Panc1 (cell line): ENCODE measurements around the gene BLCAP. TPM values are rescaled to one million over a fixed set of nuclear protein-coding genes. Genes with fewer than 3 reads are reported as not detected.

Source experiments
- ATAC-seq: fragments of 200-7000 bp; cut with Tn5 transposase; 2 replicates; pipeline ENCODE4 v1.9.1; 2020; ENCODE audit warnings: mild to moderate bottlenecking, moderate library complexity
- BruUV-seq: library from RNA; stranded (reverse); fragments of 400-500 nt; replicated peaks from 2 replicates; lab custom pipeline; 2021; lab: Mats Ljungman, UMichigan
- CTCF ChIA-PET: fragments of 300-600 bp; sonication (Branson Sonifier 250); formaldehyde crosslinking; loops from one replicate; lab custom pipeline; 2022; ENCODE audit warnings: antibody characterized with exemption; lab: Charles Lee
- POLR2A ChIA-PET: fragments of 300-600 bp; sonication (Branson Sonifier 250); formaldehyde crosslinking; loops from one replicate; lab custom pipeline; 2022; ENCODE audit warnings: antibody characterized with exemption; lab: Charles Lee
- DNase-seq: peaks from one replicate; pipeline ENCODE4 v3.0.0-alpha.2; 2010; ENCODE audit warnings: low read depth, low spot score
- H3K27ac ChIP-seq: 2 replicates; pipeline ENCODE4 v1.5.1; 2011; ENCODE audit warnings: mild to moderate bottlenecking, low read length, inconsistent platforms
- H3K27me3 ChIP-seq: fragments of 200-500 bp; sonication (Bioruptor generic); 2 replicates; pipeline ENCODE4 v1.6.0; 2014; ENCODE audit warnings: low read length, inconsistent platforms; ENCODE audit not compliant: control insufficient read depth, insufficient read depth
- H3K36me3 ChIP-seq: fragments of 200-500 bp; sonication (Bioruptor generic); 2 replicates; pipeline ENCODE4 v1.5.1; 2014; ENCODE audit warnings: inconsistent platforms, mild to moderate bottlenecking, low read length, moderate library complexity; ENCODE audit not compliant: control insufficient read depth, insufficient read depth
- H3K4me1 ChIP-seq: 2 replicates; pipeline ENCODE4 v1.5.1; 2011; ENCODE audit warnings: inconsistent platforms, mild to moderate bottlenecking, low read length, moderate library complexity; ENCODE audit not compliant: control insufficient read depth, insufficient read depth
- H3K4me3 ChIP-seq, 2 experiments: 2 replicates each; pipeline ENCODE4 v1.5.1; 2011 to 2012; ENCODE audit warnings: low read depth in 2 of 2, low read length in 2 of 2, mild to moderate bottlenecking in 2 of 2, inconsistent platforms in 1 of 2, moderate library complexity in 1 of 2
- H3K9me3 ChIP-seq: fragments of 200-500 bp; sonication (Bioruptor generic); 2 replicates; pipeline ENCODE4 v1.5.1; 2014; ENCODE audit warnings: low read depth, mild to moderate bottlenecking, inconsistent platforms, low read length, moderate library complexity; ENCODE audit not compliant: control insufficient read depth, insufficient read depth
- CTCF ChIP-seq: fragments of 450-650 bp; IDR thresholded peaks from 2 replicates; pipeline ENCODE4 v1.5.1; 2017; ENCODE audit warnings: mild to moderate bottlenecking
- POLR2AphosphoS5 ChIP-seq: IDR thresholded peaks from 2 replicates; pipeline ENCODE4 v1.6.1; 2012; ENCODE audit warnings: mild to moderate bottlenecking, low read depth, low read length, moderate library complexity
- REST ChIP-seq, 2 experiments: IDR thresholded peaks; 2 replicates each; pipeline ENCODE4 v1.6.1; 2011 to 2012; ENCODE audit warnings: low read depth in 2 of 2, control low read depth in 1 of 2, low read length in 1 of 2, mild to moderate bottlenecking in 1 of 2, moderate library complexity in 1 of 2; ENCODE audit not compliant: insufficient read depth in 1 of 2
- SIN3A ChIP-seq: IDR thresholded peaks from 2 replicates; pipeline ENCODE4 v1.6.1; 2012; ENCODE audit warnings: low read depth, mild to moderate bottlenecking, low read length, moderate library complexity, borderline replicate concordance; ENCODE audit not compliant: insufficient read depth
- TCF7L2 ChIP-seq: IDR thresholded peaks from 2 replicates; pipeline ENCODE4 v1.6.1; 2011; ENCODE audit warnings: mild to moderate bottlenecking, low read depth, low read length, inconsistent platforms
- in situ Hi-C: cut with HindIII; loops from 2 replicates; pipeline ENCODE4 v1.10.0; 2016; ENCODE audit warnings: low sequenced_read_pairs, low pct_unique_long_range_greater_than_20kb
- intact Hi-C: fragments of 100-400 bp; cut with micrococcal nuclease; formaldehyde crosslinking; loops from one replicate; pipeline ENCODE4 v1.10.0; 2022; ENCODE audit not compliant: unreplicated experiment
- total RNA-seq: library from RNA; stranded (reverse); gene quantifications from one replicate; pipeline ENCODE4 v1.2.1, GENCODE V29; 2021; ENCODE audit not compliant: unreplicated experiment

Gene BLCAP
- total RNA-seq, 1 experiment from 2014 or later, result 50.1 TPM

- no peak overlapping the region for H3K4me3 ChIP-seq
- in situ Hi-C loops, result no loop called here
- no peak for ATAC-seq
- TF ChIP-seq SIN3A, result no peak
- TF ChIP-seq TCF7L2, result no peak
- TF ChIP-seq POLR2AphosphoS5, result no peak
- TF ChIP-seq REST (IDR thresholded peaks at IDR 0.05; ENCODE audit: insufficient read depth in 1 of 2, low read depth in 2 of 2, low read length in 1 of 2), result no peak
- TF ChIP-seq CTCF, result no peak
- POLR2A ChIA-PET, result no interaction called here
- no peak for DNase-seq
- CTCF ChIA-PET, result no interaction called here
- no TSS peak for BruUV-seq
- no peaks in the 10 kb centered on the region for H3K9me3 ChIP-seq
- intact Hi-C loops, result loop anchor here (10.0 kb wide), 1 partner anchor 348 kb away; no protein-coding TSS in a partner anchor
- no peak overlapping the region for H3K27ac ChIP-seq
- peaks cover 21% of the 10 kb centered on the region for H3K27me3 ChIP-seq
- H3K4me1 ChIP-seq, result no peaks in the 10 kb centered on the region; the same call in 1 of the 2 replicates
- no peaks in the 10 kb centered on the region for H3K36me3 ChIP-seq
These were observed 39.1 kb upstream of the BLCAP start for GRCh38 chr20:37566590-37567330.

- no peak for DNase-seq
- no peak for TF ChIP-seq CTCF
- TF ChIP-seq SIN3A, result no peak
- TF ChIP-seq TCF7L2, result no peak
- TF ChIP-seq POLR2AphosphoS5, result no peak
- TF ChIP-seq REST (IDR thresholded peaks at IDR 0.05; ENCODE audit: insufficient read depth in 1 of 2, low read depth in 2 of 2, low read length in 1 of 2), result no peak
- Histone ChIP-seq H3K27ac (no peak overlapping the region), H3K36me3 (no peaks in the 10 kb centered on the region), H3K4me1 (no peaks in the 10 kb centered on the region; the same call in 1 of the 2 replicates), H3K9me3 (no peaks in the 10 kb centered on the region), H3K4me3 (no peak overlapping the region), H3K27me3 (peaks cover 14% of the 10 kb centered on the region)
- intact Hi-C loops, result loop anchor here (10.0 kb wide), 1 partner anchor 350 kb away; no protein-coding TSS in a partner anchor
- ChIA-PET POLR2A (no interaction called here), CTCF (no interaction called here)
- BruUV-seq, result no TSS peak
- ATAC-seq, result peak; percentile 11; the same call in 1 of the 2 replicates
- in situ Hi-C loops, result no loop called here
These were observed 37.6 kb upstream of the BLCAP start for GRCh38 chr20:37565134-37565811.
